CD14-positive monocyte (primary cell): ENCODE results near the gene FAM118B. TPM values are rescaled to one million over a fixed set of nuclear protein-coding genes. Genes with fewer than 3 reads are reported as not detected.

Source experiments
- DNase-seq, 3 donors: peaks; one replicate each; pipeline ENCODE4 v3.0.0-alpha.2; 2011 to 2022
- H2AFZ ChIP-seq: 2 replicates; pipeline ENCODE4 v1.6.0; 2012; ENCODE audit warnings: mild to moderate bottlenecking, low read depth, low read length, inconsistent platforms; ENCODE audit not compliant: insufficient read depth, poor library complexity, severe bottlenecking
- H3K27ac ChIP-seq, 2 donors: 1 replicate in 1 of 2; 2 replicates in 1 of 2; pipeline ENCODE4 v1.5.1; 2012 to 2013; ENCODE audit warnings: low read length in 2 of 2, control low read depth in 1 of 2, inconsistent platforms in 1 of 2, low read depth in 1 of 2, mild to moderate bottlenecking in 1 of 2
- H3K27me3 ChIP-seq, 2 donors: one replicate each; pipeline versions ENCODE4 v1.6.0 to v1.6.1; 2011 to 2013; ENCODE audit warnings: low read length in 2 of 2; ENCODE audit not compliant: control insufficient read depth in 2 of 2, insufficient read depth in 2 of 2
- H3K36me3 ChIP-seq, 2 donors: replicated peaks in 1 of 2; 1 replicate in 1 of 2; 2 replicates in 1 of 2; pipeline versions ENCODE4 v1.5.1 to v1.6.1; 2012 to 2013; ENCODE audit warnings: low read length in 2 of 2, control low read depth in 1 of 2, inconsistent platforms in 1 of 2, mild to moderate bottlenecking in 1 of 2; ENCODE audit not compliant: insufficient read depth in 2 of 2, control insufficient read depth in 1 of 2
- H3K4me1 ChIP-seq, 2 donors: 1 replicate in 1 of 2; 2 replicates in 1 of 2; pipeline versions ENCODE4 v1.5.1 to v1.6.1; 2012 to 2013; ENCODE audit warnings: low read length in 2 of 2, control low read depth in 1 of 2, inconsistent platforms in 1 of 2, mild to moderate bottlenecking in 1 of 2, moderate library complexity in 1 of 2; ENCODE audit not compliant: insufficient read depth in 2 of 2, control insufficient read depth in 1 of 2
- H3K4me2 ChIP-seq: replicated peaks from 2 replicates; pipeline ENCODE3; 2012; ENCODE audit warnings: low read length, moderate library complexity, mild to moderate bottlenecking; ENCODE audit not compliant: poor library complexity, severe bottlenecking; ENCODE audit errors: extremely low read depth
- H3K4me3 ChIP-seq, 3 experiments: fragments of 200-600 bp in 1 of 3; sonication (generic) in 1 of 3; replicated peaks in 1 of 3; 1 replicate in 2 of 3; 2 replicates in 1 of 3; pipeline ENCODE4 v1.5.1; 2011 to 2013; ENCODE audit warnings: low read length in 3 of 3, mild to moderate bottlenecking in 3 of 3, control low read depth in 2 of 3, low read depth in 2 of 3, inconsistent platforms in 1 of 3, moderate library complexity in 1 of 3
- H3K79me2 ChIP-seq: 2 replicates; pipeline ENCODE4 v1.6.0; 2012; ENCODE audit warnings: mild to moderate bottlenecking, control low read depth, inconsistent platforms, low read length, moderate library complexity; ENCODE audit not compliant: insufficient read depth
- H3K9ac ChIP-seq: 2 replicates; pipeline ENCODE4 v1.6.0; 2017; ENCODE audit warnings: low read length, mild to moderate bottlenecking; ENCODE audit not compliant: insufficient read depth, poor library complexity, severe bottlenecking
- H3K9me3 ChIP-seq, 2 donors: replicated peaks in 1 of 2; 1 replicate in 1 of 2; 2 replicates in 1 of 2; pipeline versions ENCODE4 v1.5.1 to v1.6.1; 2012 to 2013; ENCODE audit warnings: low read length in 2 of 2, control low read depth in 1 of 2; ENCODE audit not compliant: control insufficient read depth in 1 of 2, insufficient read depth in 1 of 2
- H4K20me1 ChIP-seq: 2 replicates; pipeline ENCODE4 v1.6.0; 2012; ENCODE audit warnings: mild to moderate bottlenecking, low read length, control low read depth, moderate library complexity; ENCODE audit not compliant: insufficient read depth
- H3K27ac Mint-ChIP-seq, 7 donors: one replicate each; pipeline ENCODE4 v1.8.0; 2020; ENCODE audit warnings: mild to moderate bottlenecking in 7 of 7, mixed read lengths in 7 of 7, moderate library complexity in 6 of 7, inconsistent platforms in 2 of 7
- H3K27me3 Mint-ChIP-seq, 3 donors: one replicate each; pipeline ENCODE4 v1.8.0; 2021 to 2022; ENCODE audit warnings: low read depth in 3 of 3, mild to moderate bottlenecking in 3 of 3, mixed read lengths in 3 of 3, moderate library complexity in 3 of 3, inconsistent platforms in 1 of 3
- H3K36me3 Mint-ChIP-seq, 2 donors: one replicate each; pipeline ENCODE4 v1.8.0; 2020; ENCODE audit warnings: mixed read lengths in 2 of 2, inconsistent platforms in 1 of 2, mild to moderate bottlenecking in 1 of 2
- H3K4me1 Mint-ChIP-seq: one replicate; pipeline ENCODE4 v1.8.0; 2020; ENCODE audit warnings: mild to moderate bottlenecking, mixed read lengths
- H3K4me3 Mint-ChIP-seq, 2 donors: one replicate each; pipeline ENCODE4 v1.8.0; 2020; ENCODE audit warnings: mild to moderate bottlenecking in 2 of 2, mixed read lengths in 2 of 2, moderate library complexity in 1 of 2
- H3K9me3 Mint-ChIP-seq, 7 donors: one replicate each; pipeline ENCODE4 v1.8.0; 2020 to 2022; ENCODE audit warnings: mixed read lengths in 7 of 7, mild to moderate bottlenecking in 6 of 7, moderate library complexity in 6 of 7, inconsistent platforms in 2 of 7
- CTCF ChIP-seq: fragments of 200-600 bp; IDR thresholded peaks from one replicate; pipeline ENCODE4 v1.8.0; 2022; ENCODE audit warnings: antibody characterized with exemption, mild to moderate bottlenecking
- WGBS: methylation state at CpG from one replicate; pipeline ENCODE4 v1.1.5; 2013; ENCODE audit warnings: missing lambda C conversion rate; ENCODE audit not compliant: insufficient coverage; 5-methylcytosine and 5-hydroxymethylcytosine counted together
- intact Hi-C, 2 donors: fragments of 100-400 bp; cut with micrococcal nuclease; formaldehyde crosslinking; loops; one replicate each; pipeline versions ENCODE4 v1.15.0 to v1.15.1; 2023
- polyA plus RNA-seq, 3 donors: library from polyadenylated mRNA; depleted of rRNA in 1 of 3; unstranded in 2 of 3; stranded (reverse) in 1 of 3; fragments of 300-500 nt in 2 of 3; fragments of >200 nt in 1 of 3; fragmentation: Illumina TruSeq in 2 of 3; gene quantifications; 1 replicate in 2 of 3; 2 replicates in 1 of 3; pipeline ENCODE4 v1.2.3, GENCODE V29; 2012 to 2021

The FAM118B gene
- polyA plus RNA-seq, 3 donors = 13.6 to 18.7 (median 16.5) TPM

- no peak overlapping the region for H3K4me3 Mint-ChIP-seq
- Histone ChIP-seq H3K27ac (no peak overlapping the region), H3K9me3 (no peaks in the 10 kb centered on the region), H3K4me3 (no peak overlapping the region), H3K4me1 (no peaks in the 10 kb centered on the region), H3K36me3 (peaks cover 24 to 40% of the 10 kb centered on the region in 2 donors), H3K79me2 (no peaks in the 10 kb centered on the region), H3K27me3 (no peaks in the 10 kb centered on the region), H2AFZ (no peak overlapping the region), H3K4me2 (no peak overlapping the region), H4K20me1 (no peaks in the 10 kb centered on the region), H3K9ac (no peak overlapping the region)
- H3K4me1 Mint-ChIP-seq = no peaks in the 10 kb centered on the region
- H3K9me3 Mint-ChIP-seq = no peaks in the 10 kb centered on the region
- 98% methylated on average over 21 of the region's 22 CpGs for WGBS
- peaks cover 0 to 3% (median 2%) of the 10 kb centered on the region in 3 donors for H3K27me3 Mint-ChIP-seq
- no peak for TF ChIP-seq CTCF
- H3K36me3 Mint-ChIP-seq = peaks cover 35 to 41% of the 10 kb centered on the region in 2 donors
- H3K27ac Mint-ChIP-seq = no peak overlapping the region
- intact Hi-C loops = no loop called here
- DNase-seq = no peak
Observed at GRCh38 chr11:126189109-126189929, 22.3 kb upstream of the FAM118B start.

- no peaks in the 10 kb centered on the region for H3K4me1 Mint-ChIP-seq
- H3K36me3 Mint-ChIP-seq = peaks cover 37 to 55% of the 10 kb centered on the region in 2 donors
- WGBS = 93% methylated on average over 13 of the region's 14 CpGs
- H3K9me3 Mint-ChIP-seq = peaks cover 0 to 2% (median 0%) of the 10 kb centered on the region in 7 donors
- Histone ChIP-seq H3K36me3 (peaks cover 25 to 53% of the 10 kb centered on the region in 2 donors), H3K79me2 (no peaks in the 10 kb centered on the region), H2AFZ (no peak overlapping the region), H3K9me3 (no peaks in the 10 kb centered on the region), H3K4me3 (no peak overlapping the region), H4K20me1 (no peaks in the 10 kb centered on the region), H3K9ac (no peak overlapping the region), H3K27me3 (no peaks in the 10 kb centered on the region), H3K27ac (no peak overlapping the region), H3K4me2 (no peak overlapping the region), H3K4me1 (no peaks in the 10 kb centered on the region)
- TF ChIP-seq CTCF = no peak
- intact Hi-C loops = loop anchor here (5.0 kb wide), 1 partner anchor 268 kb away; no protein-coding TSS in a partner anchor
- H3K4me3 Mint-ChIP-seq = no peak overlapping the region
- peaks cover 0 to 3% (median 2%) of the 10 kb centered on the region in 3 donors for H3K27me3 Mint-ChIP-seq
- H3K27ac Mint-ChIP-seq = no peak overlapping the region
- DNase-seq = no peak
Observed at GRCh38 chr11:126190792-126191191, 20.8 kb upstream of the FAM118B start.
